HG03039 (cell line): ENCODE results near the gene CLIP2.
"Not testable (repeated sequence)": the region's sequence is repeated elsewhere in the genome, so short reads cannot be mapped to it uniquely, and the experiment has no call there.

Experiments used
- ATAC-seq: cut with Tn5 transposase; IDR thresholded peaks from one replicate; pipeline ENCODE4 v1.9.1; 2021; ENCODE audit warnings: mild to moderate bottlenecking, moderate library complexity; ENCODE audit not compliant: unreplicated experiment

The CLIP2 gene

DNA sequence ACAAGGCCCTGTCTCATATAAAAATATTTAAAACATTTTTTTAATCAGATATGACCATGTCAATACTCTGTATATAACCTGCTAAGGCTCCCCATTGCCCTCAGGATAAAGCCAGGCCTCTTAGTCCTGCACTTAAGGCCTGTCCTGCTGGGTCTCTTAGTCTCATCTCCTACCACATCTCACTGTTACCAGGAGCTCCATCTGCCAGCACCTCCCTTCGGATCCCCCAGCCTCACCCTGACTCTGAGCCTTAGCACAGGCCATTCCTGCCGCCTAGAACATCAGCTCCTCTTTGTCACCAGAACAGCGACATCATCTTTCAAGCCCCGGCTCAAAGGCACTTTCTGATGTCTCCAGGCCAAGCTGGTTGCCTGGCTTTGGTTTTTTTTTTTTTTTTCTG lies 138.8 kb downstream of the CLIP2 start:
- no peak for ATAC-seq

GRCh38 chr7:74429153-74429747 lies 140.0 kb downstream of the CLIP2 start:
- ATAC-seq, result no peak

DNA sequence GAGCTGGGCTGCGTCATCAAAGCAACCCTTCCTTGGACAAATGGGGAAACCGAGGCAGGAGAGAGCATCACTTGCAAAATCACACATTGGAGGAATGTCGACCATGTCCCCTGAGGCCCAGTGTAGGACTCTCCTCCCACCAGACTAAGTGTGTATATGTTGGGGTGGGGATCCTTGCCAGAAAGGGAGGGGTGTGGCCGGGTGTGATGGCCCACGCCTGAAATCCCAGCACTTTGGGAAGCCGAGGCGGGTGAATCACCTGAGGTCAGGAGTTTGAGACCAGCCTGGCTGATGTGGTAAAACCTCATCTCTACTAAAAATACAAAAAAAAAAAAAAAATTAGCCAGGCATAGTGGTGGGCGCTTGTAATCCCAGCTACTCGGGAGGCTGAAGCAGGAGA lies 141.2 kb downstream of the CLIP2 start:
- not testable (repeated sequence) for ATAC-seq

DNA sequence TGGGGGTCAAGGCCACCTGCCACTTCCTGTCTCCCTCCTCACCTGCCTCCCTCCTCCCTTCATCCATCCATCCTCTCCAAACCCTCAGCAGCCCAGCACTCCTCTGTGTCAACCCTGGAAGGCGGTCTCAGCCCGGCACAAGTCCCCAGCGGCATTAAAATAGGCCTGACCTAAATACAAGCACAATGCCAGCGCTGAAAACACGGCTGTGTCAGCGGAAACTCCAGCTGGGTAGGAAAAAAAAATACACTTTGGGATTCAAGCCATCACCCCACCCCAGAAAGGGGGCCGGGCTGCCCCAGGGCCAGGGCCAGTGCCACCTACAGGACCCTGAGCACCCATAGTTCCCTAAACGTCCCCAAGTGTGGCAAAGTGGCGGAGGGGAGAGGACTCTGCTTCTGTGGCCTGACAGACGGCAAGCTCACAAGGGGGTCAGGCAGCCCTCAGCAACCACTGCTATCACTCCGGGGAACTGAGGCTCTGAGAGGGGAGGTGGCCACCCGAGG lies 141.8 kb downstream of the CLIP2 start:
- no peak for ATAC-seq

GRCh38 chr7:74437291-74437571 lies 148.0 kb downstream of the CLIP2 start:
- ATAC-seq, result not testable (repeated sequence)

DNA sequence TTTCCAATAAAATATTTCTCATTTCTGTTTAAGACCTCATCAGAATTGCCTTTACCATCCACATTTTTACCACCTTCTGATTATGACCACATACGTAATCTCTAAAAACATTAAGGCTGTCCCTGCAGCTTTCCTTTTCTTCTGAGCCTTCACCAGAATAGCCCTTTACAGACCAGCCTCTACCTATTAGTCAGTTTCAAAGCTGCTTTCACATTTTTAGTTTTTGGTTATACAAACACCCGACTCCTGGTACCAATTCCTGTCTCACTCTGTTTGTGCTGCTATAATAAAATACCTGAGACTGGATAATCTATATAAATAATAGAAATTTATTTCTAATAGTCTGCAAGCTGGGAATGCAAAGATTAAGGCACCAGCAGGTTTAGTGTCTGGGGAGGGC lies 149.1 kb downstream of the CLIP2 start:
- ATAC-seq, result no peak

- ATAC-seq, result no peak
Observed at GRCh38 chr7:74439541-74439940, 150.3 kb downstream of the CLIP2 start.

DNA sequence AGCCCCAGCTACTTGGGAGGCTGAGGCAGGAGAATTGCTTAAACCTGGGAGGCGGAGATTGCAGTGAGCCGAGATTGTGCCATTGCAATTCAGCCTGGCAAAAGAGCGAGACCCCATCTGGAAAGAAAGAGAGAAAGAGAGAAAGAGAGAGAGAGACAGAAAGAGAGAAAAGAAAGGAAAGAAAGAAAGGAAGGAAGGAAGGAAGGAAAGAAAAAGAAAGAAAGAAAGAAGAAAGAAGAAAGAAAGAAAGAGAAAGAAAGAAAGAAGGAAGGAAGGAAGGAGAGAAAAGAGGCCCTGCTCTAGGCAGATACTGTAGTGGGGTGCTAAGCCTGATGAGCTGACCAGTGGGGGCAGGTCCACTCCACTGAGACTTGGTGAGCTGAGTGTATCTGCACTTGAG lies 150.9 kb downstream of the CLIP2 start:
- not testable (repeated sequence) for ATAC-seq

- ATAC-seq, result no peak
Observed at GRCh38 chr7:74441801-74442200, 152.6 kb downstream of the CLIP2 start.

DNA sequence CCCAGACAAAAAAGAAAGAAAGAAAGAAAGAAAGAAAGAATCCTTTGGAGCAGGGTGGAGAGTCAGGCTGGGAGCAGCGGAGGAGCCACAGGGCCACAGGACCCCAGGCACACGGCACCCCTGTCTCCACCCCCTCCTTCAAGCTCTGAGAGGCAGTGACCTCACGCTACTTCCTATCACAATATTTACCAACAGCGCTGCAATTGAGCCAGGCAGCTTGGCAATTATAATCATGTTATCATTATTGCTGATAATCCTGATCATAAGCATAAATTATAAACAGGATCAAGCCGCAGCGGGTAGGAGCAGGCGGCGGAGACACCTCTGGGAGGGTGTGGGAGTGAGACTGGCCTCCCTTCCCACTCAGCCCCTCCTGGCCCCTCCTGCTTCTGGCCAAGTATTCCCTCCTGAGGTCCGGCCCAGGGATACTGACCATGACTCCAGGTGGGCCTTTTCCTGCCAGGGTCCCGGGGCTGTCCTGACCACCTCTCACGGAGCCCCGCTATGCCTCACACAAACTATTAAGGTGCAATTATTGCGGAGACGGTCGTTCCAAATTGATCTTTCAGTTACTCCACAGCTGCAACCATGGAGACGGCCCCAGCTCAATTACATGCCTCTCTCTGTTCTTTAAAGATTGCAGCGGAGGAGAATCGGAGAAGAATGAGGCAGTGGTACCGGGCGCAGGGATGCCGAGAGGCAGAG lies 154.5 kb downstream of the CLIP2 start:
- no peak for ATAC-seq

DNA sequence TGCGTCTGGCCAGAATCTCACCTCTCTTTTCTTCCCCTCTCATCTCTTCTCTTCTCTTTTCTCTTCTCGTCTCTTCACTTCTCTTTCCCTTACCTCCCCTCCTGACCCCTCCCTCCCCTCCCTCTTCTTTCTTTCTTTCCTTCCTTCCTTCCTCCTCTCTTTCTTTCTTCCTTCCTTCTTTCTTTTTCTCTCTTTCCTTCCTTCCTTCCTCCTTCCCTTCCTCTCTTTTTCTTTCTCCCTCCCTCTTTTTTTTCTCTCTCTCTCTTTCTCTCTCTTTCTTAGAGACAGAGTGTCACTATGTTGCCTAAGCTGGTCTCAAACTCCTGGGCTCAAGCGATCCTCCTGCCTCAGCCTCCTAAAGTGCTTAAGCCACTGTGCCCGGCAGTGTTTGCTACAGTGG lies 159.9 kb downstream of the CLIP2 start:
- ATAC-seq, result no peak

DNA sequence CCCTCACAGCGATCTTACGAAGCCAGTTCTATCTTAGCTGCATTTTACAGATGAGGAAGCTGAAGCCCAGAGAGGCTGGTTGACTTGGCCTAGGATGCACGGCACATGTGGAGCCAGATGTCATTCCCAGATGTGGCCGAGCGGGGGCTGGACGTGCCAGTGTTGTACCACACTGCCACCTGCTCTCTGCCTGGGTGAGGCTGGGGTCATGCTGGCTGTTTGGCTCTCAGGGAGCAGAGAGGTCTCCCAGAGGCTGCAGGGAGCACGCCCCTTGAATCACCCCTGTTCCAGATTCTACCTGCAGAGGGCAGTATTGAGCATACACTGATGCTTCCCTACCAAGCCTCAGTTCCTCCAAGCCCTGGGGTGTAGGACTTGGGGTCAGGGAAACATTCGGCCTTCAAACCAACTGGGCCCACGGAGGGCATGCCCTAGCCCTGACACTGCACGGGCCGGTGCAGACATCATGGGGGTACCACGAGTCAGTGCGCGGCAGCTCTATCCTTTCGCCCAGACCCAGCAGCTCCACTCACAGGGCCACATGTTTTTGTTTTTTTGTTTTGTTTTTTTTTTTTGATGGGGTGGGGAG lies 160.7 kb downstream of the CLIP2 start:
- ATAC-seq, result no peak

DNA sequence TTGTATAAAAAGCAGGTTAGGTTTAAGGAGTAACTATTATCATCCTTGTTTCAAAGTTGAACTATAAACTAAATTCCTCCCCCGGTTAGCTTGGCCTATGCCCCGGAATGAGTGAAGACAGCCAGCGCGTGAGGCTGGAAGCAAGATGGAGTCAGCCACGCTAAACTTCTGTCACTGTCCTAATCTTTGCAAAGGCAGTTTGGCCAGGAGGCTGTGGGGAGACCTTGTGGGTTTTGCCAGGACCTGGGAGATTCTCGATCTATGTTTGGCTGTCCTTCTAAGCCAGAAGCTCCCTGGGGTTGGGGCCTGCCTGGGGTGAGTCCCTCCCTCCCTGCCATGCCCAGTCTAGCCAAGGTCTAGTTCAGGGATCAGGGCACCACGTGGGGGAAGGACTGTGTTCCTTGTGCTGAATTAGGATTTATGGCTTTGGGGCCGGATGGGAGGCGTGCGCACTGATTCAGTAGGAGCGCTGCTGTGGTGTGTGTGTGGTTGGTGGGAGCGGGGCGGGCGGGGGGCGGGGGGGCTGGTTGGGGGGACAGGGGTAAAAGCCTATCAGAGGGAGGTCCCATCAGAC lies 163.6 kb downstream of the CLIP2 start:
- no peak for ATAC-seq

DNA sequence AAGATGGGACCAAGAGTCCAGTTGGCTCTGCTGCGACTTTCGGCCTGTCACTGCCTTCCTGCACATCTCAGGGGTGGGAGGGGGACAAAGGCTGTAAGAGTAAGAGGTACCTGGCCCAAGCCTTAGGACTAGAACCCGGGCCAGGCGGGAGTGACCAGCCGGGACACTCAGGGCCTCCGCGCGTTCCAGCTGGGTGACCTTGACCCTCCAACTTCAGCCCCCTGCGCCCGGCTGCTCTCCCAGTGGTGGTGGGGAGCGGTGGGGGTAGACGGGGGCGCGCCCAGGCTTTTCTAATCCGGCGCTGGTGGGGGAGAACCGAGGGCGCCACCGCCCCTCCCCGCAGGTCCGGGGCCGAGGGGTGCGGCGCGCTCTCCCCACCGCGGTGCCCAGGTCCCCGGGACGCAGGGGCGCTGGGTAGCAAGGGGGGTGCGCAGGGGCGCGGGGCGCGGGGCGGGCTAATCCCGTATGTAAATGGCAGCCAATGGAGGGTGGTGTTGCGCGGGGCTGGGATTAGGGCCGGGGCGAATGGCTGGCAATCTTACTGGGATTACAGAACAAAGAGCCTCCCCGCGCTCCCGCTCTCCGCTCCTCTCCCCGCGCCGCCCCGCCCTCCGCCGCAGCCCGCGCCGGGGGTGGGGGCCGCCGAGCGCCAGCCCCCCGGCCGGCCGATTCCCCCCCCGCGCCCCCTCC lies 164.3 kb downstream of the CLIP2 start, which contains the start of gene GTF2IRD1:
GTF2IRD1 (plus strand) TSS at position 585 of the 690 bp plus-strand sequence. CDS start 54,175 bp downstream, outside the sequence.
- ATAC-seq, result no peak

DNA sequence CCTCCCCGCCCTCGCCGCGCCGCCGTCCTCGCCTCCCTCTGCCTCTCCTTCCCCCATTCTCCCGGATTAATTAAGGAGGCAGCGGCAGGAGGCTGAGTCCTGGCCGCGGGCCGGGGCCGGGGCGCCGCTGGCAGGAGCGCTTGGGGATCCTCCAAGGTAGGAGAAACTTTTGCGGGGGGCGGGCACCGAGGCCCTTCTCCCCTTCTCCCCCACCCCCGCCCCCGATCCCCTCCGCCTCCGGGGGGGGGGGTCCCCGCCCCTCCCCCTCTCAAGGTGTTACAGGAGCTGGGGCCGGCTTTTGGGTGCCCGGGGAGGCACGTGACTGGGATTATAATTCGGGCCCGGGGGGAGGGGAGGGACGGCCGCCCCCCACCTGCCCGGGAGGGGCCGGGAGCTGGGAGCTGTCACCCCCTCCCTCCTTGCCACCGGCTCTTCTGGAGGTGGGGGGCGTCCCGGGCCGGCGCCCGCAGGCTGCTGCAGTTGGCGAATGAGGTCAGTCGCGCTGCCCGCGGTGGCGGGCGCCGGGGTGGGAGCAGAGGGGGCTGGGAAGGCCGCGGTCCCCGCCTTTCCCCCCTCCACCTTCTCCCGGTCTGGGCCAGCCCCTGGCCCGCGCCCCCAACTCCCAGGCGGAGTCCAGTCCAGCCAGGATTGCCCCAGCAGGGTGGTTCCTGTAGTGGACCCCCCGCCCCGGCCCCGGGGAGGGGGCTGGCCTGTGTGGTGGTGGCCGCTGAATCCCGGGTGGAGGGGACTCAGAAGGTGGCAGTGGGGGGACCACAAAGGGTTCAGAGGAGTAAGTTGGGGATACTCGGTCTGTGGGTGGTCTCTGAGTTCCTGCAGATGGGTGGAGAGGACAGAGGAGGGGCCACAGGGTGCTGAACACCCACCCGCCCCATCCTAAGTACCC lies 165.1 kb downstream of the CLIP2 start:
- ATAC-seq, result no peak

DNA sequence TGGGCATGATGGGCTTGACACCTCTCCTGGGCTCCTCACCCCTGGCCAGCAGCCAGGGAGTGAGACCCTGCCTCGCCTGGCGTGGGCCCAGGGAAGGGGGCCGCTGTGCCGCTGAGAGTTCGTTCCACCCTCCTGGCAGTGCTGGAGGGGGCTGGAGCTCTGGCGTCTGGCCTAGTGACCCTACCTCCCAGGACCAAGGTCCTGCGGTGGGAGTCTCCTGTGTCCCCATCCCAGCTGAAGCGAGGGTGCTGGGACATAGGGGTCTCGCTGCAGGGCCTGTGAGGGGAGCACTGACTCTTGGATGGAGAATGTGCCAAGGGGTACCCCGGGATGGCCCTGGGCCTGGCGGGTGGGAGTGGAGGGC lies 165.7 kb downstream of the CLIP2 start:
- no peak for ATAC-seq

DNA sequence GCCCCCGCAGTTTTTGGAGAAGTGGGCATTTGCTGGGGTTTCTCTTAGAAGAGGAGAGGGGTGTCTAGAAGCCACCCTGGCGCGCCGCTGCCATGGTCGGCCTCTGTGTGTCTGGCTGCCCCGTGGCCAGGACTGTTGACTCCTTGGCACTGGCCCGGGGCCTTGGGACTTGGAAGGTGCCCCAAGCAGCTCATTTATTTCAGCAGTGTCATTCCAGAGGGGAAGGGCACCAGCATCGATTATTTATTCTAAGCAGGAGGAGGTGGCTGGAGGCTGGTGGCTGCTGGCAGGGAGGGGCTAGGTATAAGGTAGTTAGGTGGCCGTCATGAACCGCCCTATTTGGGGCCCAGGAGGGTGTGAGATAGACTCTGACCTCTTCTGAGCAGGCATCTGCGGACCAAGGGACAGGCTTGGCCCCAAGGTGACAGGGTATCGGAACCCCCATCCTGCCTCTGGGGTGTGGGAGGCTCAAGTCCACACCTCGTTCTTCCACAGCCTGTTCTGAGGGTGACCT lies 166.1 kb downstream of the CLIP2 start:
- ATAC-seq, result no peak
